Lower leg skin (tissue), 4 donors: ENCODE results near the gene TMEM17. TPM values are rescaled to one million over a fixed set of nuclear protein-coding genes. Genes with fewer than 3 reads are reported as not detected.

Source experiments
- DNase-seq, 2 donors: peaks; one replicate each; pipeline ENCODE4 v3.0.0-alpha.2; 2019; ENCODE audit warnings: low spot score in 2 of 2
- H3K4me3 ChIP-seq: fragments of 200-600 bp; sonication (generic); 2 replicates; pipeline ENCODE4 v1.5.1; 2017; ENCODE audit warnings: mild to moderate bottlenecking, low read depth; ENCODE audit not compliant: poor library complexity, severe bottlenecking
- POLR2A ChIP-seq, 2 donors: fragments of 450-650 bp; IDR thresholded peaks; one replicate each; pipeline ENCODE4 v1.6.1; 2016 to 2017; ENCODE audit warnings: antibody characterized with exemption in 2 of 2, mild to moderate bottlenecking in 1 of 2, moderate library complexity in 1 of 2
- WGBS, 2 donors: methylation state at CpG; one replicate each; pipeline ENCODE4 v1.1.5; 2018; 5-methylcytosine and 5-hydroxymethylcytosine counted together
- intact Hi-C: fragments of 100-400 bp; cut with DNase I; formaldehyde crosslinking; loops from one replicate; pipeline ENCODE4 v1.15.0; 2023; ENCODE audit warnings: low total_unique reads
- total RNA-seq, 4 donors: library from RNA; depleted of rRNA; stranded (reverse); fragments of >200 nt; gene quantifications; one replicate each; pipeline ENCODE4 v1.1.0, GENCODE V29; 2016
- TF ChIP-seq, protein P1 (sequence below), 3 donors: fragments of 450-650 bp; IDR thresholded peaks; one replicate each; pipeline ENCODE4 v1.5.1; 2016; ENCODE audit warnings: antibody characterized with exemption in 3 of 3, mild to moderate bottlenecking in 3 of 3, moderate library complexity in 2 of 3

Gene TMEM17
- 1 to 10 TPM in 3 of 4 donors, under 1 TPM in 1; 0.80 to 8.6 (median 1.9) TPM for total RNA-seq

GRCh38 chr2:62505750-62506420 is at the start of gene TMEM17:
TSS of gene TMEM17 (minus strand) at chr2:62506195. CDS start at chr2:62506129, 66 bp downstream.
- intact Hi-C loops: no loop called here
- TF ChIP-seq, protein P1, sequence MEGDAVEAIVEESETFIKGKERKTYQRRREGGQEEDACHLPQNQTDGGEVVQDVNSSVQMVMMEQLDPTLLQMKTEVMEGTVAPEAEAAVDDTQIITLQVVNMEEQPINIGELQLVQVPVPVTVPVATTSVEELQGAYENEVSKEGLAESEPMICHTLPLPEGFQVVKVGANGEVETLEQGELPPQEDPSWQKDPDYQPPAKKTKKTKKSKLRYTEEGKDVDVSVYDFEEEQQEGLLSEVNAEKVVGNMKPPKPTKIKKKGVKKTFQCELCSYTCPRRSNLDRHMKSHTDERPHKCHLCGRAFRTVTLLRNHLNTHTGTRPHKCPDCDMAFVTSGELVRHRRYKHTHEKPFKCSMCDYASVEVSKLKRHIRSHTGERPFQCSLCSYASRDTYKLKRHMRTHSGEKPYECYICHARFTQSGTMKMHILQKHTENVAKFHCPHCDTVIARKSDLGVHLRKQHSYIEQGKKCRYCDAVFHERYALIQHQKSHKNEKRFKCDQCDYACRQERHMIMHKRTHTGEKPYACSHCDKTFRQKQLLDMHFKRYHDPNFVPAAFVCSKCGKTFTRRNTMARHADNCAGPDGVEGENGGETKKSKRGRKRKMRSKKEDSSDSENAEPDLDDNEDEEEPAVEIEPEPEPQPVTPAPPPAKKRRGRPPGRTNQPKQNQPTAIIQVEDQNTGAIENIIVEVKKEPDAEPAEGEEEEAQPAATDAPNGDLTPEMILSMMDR (IDR thresholded peaks at IDR 0.05): no peak
- no peak for TF ChIP-seq POLR2A (IDR thresholded peaks at IDR 0.05)
- WGBS, 2 donors: 0% methylated on average over 34 to 41 of the region's 68 CpGs
- DNase-seq: peak; percentile 83 to 97
- peak within 1 kb of the TSS; percentile 48 for H3K4me3 ChIP-seq

DNA sequence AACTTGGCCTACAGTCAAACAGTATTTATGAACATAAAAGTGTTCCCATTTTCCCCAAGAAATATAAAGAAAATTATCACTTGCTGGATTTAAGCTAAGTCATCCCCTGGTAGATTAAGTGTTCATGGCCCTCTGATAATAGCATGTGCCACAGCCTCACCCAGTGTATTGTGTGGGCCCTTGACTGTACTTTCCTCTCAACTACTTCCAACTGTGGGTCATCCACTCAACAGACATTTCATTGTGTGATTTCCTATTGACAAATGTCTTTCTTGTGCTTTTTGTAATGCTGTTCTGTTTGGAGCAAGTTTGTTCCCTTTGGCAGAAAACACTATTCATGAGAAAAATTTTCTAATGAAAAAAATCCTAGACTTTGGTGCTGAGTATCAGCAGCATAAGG is 48.4 kb upstream of the TMEM17 start:
- no peak for TF ChIP-seq POLR2A (IDR thresholded peaks at IDR 0.05)
- TF ChIP-seq, protein P1 (IDR thresholded peaks at IDR 0.05): no peak
- DNase-seq: no peak
- H3K4me3 ChIP-seq: no peak overlapping the region
- intact Hi-C loops: no loop called here

GRCh38 chr2:62550461-62550860 is 44.5 kb upstream of the TMEM17 start:
- TF ChIP-seq, protein P1 (IDR thresholded peaks at IDR 0.05): no peak
- no peak for TF ChIP-seq POLR2A (IDR thresholded peaks at IDR 0.05)
- intact Hi-C loops: no loop called here
- DNase-seq: no peak
- H3K4me3 ChIP-seq: no peak overlapping the region
- WGBS, 2 donors: 86 to 89% methylated on average over 2 of the region's 2 CpGs

- no peak for TF ChIP-seq POLR2A (IDR thresholded peaks at IDR 0.05)
- TF ChIP-seq, protein P1 (IDR thresholded peaks at IDR 0.05): no peak
- intact Hi-C loops: no loop called here
- H3K4me3 ChIP-seq: no peak overlapping the region
- 77 to 82% methylated on average over 3 of the region's 3 CpGs for WGBS, 2 donors
- no peak for DNase-seq
These were observed 41.9 kb upstream of the TMEM17 start for GRCh38 chr2:62547854-62548253.

DNA sequence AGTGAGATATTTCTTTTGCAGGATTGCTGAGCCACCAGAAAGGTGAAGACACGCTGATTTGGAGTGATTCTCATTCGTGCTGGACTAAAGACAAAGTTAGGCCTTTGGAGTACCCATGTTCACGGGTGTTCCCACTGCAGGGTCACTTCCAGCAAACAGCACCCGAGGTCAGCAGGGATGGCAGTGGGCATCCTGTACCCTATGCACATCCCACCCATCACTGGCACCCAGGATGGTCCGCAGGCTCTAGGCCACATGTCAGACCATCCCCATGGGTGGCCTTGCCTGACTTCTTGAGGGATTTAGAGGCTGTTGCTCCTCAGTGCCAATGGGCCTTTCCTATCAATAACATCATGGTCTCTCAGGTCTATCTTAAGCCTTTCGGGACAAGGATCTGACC is 39.3 kb upstream of the TMEM17 start:
- no peak for TF ChIP-seq POLR2A (IDR thresholded peaks at IDR 0.05)
- TF ChIP-seq, protein P1 (IDR thresholded peaks at IDR 0.05): no peak
- no peak overlapping the region for H3K4me3 ChIP-seq
- DNase-seq: no peak
- intact Hi-C loops: no loop called here
- WGBS, 2 donors: 91 to 95% methylated on average over 5 to 6 of the region's 6 CpGs
